Measurements from ENCODE around the gene SCD. TPM values are rescaled to one million over a fixed set of nuclear protein-coding genes. Genes with fewer than 3 reads are reported as not detected.

SCD gene
- total RNA-seq, 1 experiment from 2014 or later, result 449 TPM

DNA sequence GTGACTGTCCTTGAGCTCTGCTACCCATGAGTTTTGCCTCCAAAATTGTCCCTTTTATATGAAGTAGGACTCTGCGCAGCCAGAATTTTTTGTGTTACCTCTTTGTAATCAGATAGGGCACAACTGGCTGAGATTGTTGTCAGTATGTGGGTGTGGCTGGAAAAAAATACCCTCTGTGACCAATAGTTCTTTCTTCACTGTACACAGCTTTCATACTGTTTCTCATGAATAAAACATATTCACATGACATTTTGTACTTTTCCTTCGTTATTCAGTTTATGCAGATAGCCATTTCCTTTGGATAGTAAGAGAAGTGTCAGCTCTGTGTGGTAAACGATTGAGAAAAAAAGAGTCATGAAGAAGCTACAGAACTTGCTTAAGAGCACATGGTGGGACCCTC, 66.1 kb downstream of the SCD start:
- Histone ChIP-seq H3K36me3 (ENCODE audit: control insufficient read depth, insufficient read depth, low read length) (no peaks in the 10 kb centered on the region), H3K9me3 (no peaks in the 10 kb centered on the region), H3K4me1 (no peaks in the 10 kb centered on the region), H3K4me3 (ENCODE audit: low read depth, low read length) (no peak overlapping the region), H3K27me3 (replicated peaks; ENCODE audit: control insufficient read depth, insufficient read depth, low read length) (no peaks in the 10 kb centered on the region)
- H3K4me1 Mint-ChIP-seq (ENCODE audit: low read depth, unreplicated experiment), result no peaks in the 10 kb centered on the region
- H3K4me3 Mint-ChIP-seq (ENCODE audit: unreplicated experiment), result no peak overlapping the region
- no TSS peak for BruUV-seq (replicated peaks)
- no peaks in the 10 kb centered on the region for H3K36me3 Mint-ChIP-seq (ENCODE audit: insufficient read depth, unreplicated experiment)
- no peak overlapping the region for H3K27ac Mint-ChIP-seq (ENCODE audit: unreplicated experiment)
- H3K9me3 Mint-ChIP-seq (ENCODE audit: unreplicated experiment), result no peaks in the 10 kb centered on the region
- TF ChIP-seq, protein P1, sequence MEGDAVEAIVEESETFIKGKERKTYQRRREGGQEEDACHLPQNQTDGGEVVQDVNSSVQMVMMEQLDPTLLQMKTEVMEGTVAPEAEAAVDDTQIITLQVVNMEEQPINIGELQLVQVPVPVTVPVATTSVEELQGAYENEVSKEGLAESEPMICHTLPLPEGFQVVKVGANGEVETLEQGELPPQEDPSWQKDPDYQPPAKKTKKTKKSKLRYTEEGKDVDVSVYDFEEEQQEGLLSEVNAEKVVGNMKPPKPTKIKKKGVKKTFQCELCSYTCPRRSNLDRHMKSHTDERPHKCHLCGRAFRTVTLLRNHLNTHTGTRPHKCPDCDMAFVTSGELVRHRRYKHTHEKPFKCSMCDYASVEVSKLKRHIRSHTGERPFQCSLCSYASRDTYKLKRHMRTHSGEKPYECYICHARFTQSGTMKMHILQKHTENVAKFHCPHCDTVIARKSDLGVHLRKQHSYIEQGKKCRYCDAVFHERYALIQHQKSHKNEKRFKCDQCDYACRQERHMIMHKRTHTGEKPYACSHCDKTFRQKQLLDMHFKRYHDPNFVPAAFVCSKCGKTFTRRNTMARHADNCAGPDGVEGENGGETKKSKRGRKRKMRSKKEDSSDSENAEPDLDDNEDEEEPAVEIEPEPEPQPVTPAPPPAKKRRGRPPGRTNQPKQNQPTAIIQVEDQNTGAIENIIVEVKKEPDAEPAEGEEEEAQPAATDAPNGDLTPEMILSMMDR (IDR thresholded peaks at IDR 0.05; ENCODE audit: insufficient read depth in 1 of 2, low read depth in 1 of 2, low read length in 1 of 2, severe bottlenecking in 1 of 2, unreplicated experiment in 1 of 2), result no peak
- ChIA-PET POLR2A (no interaction called here), CTCF (interaction anchor here (1.0 kb wide), 1 partner anchor 12 kb away, joined by 3 read pairs; no protein-coding TSS in a partner anchor)
- peaks cover 2% of the 10 kb centered on the region for H3K27me3 Mint-ChIP-seq (ENCODE audit: insufficient read depth, unreplicated experiment)
- DNase-seq, result no peak
- intact Hi-C loops (cut with micrococcal nuclease; ENCODE audit: unreplicated experiment), result no loop called here

Other genes with a start within 250 kb of the SCD start
- gene ERLIN1, start 161.2 kb upstream of the SCD start, total RNA-seq (2022), result 54.4 and 59.0 TPM in 2 replicates
- gene CHUK, start 117.6 kb upstream of the SCD start, total RNA-seq (2022), result 28.2 and 28.6 TPM in 2 replicates
- gene CWF19L1, start 79.6 kb upstream of the SCD start, total RNA-seq (2022), result 41.1 and 41.2 TPM in 2 replicates
- gene BLOC1S2, start 60.6 kb upstream of the SCD start, total RNA-seq (2022), result 51.9 and 52.8 TPM in 2 replicates
- 0.19 TPM in 1 of 2 replicates, not detected in the other for gene PKD2L1, start 17.0 kb upstream of the SCD start, total RNA-seq (2022)
- gene WNT8B, start 115.8 kb downstream of the SCD start, total RNA-seq (2022), result 0.14 TPM in 1 of 2 replicates, not detected in the other
- 5.1 and 7.0 TPM in 2 replicates for gene SEC31B, start 172.6 kb downstream of the SCD start, total RNA-seq (2022)
- gene NDUFB8, start 182.6 kb downstream of the SCD start, total RNA-seq (2022), result 249 and 255 TPM in 2 replicates
- 71.2 and 72.5 TPM in 2 replicates for gene HIF1AN, start 188.7 kb downstream of the SCD start, total RNA-seq (2022)

Measured in Caco-2 (cell line).